ENCODE measurements around the gene FARP1.

The FARP1 gene

GRCh38 chr13:98201189-98201588 lies 58.3 kb downstream of the FARP1 start:
- DNase-seq (ENCODE audit: low spot score), result no peak

GRCh38 chr13:98201984-98202383 lies 59.1 kb downstream of the FARP1 start:
- DNase-seq (ENCODE audit: low spot score), result no peak

- no peak for DNase-seq (ENCODE audit: low spot score)
Observed at GRCh38 chr13:98203646-98204326, 60.9 kb downstream of the FARP1 start.

GRCh38 chr13:98204546-98204945 lies 61.7 kb downstream of the FARP1 start:
- DNase-seq (ENCODE audit: low spot score), result no peak

- no peak for DNase-seq (ENCODE audit: low spot score)
Observed at GRCh38 chr13:98206946-98207345, 64.1 kb downstream of the FARP1 start.

- DNase-seq (ENCODE audit: low spot score), result no peak
Observed at GRCh38 chr13:98207416-98207815, 64.5 kb downstream of the FARP1 start.

GRCh38 chr13:98208606-98209005 lies 65.7 kb downstream of the FARP1 start:
- no peak for DNase-seq (ENCODE audit: low spot score)

GRCh38 chr13:98212763-98213162 lies 69.9 kb downstream of the FARP1 start:
- DNase-seq (ENCODE audit: low spot score), result no peak

- DNase-seq (ENCODE audit: low spot score), result no peak
Observed at GRCh38 chr13:98213354-98213753, 70.5 kb downstream of the FARP1 start.

- no peak for DNase-seq (ENCODE audit: low spot score)
Observed at GRCh38 chr13:98214008-98214643, 71.2 kb downstream of the FARP1 start.

- no peak for DNase-seq (ENCODE audit: low spot score)
Observed at GRCh38 chr13:98214707-98215106, 71.8 kb downstream of the FARP1 start.

GRCh38 chr13:98215508-98215907 lies 72.6 kb downstream of the FARP1 start:
- DNase-seq (ENCODE audit: low spot score), result no peak

- no peak for DNase-seq (ENCODE audit: low spot score)
Observed at GRCh38 chr13:98216135-98216565, 73.3 kb downstream of the FARP1 start.

GRCh38 chr13:98216711-98217285 lies 73.9 kb downstream of the FARP1 start:
- DNase-seq (ENCODE audit: low spot score), result no peak

GRCh38 chr13:98217597-98217996 lies 74.7 kb downstream of the FARP1 start:
- no peak for DNase-seq (ENCODE audit: low spot score)

- DNase-seq (ENCODE audit: low spot score), result no peak
Observed at GRCh38 chr13:98219685-98220084, 76.8 kb downstream of the FARP1 start.

- DNase-seq (ENCODE audit: low spot score), result no peak
Observed at GRCh38 chr13:98220271-98220791, 77.4 kb downstream of the FARP1 start.

- DNase-seq (ENCODE audit: low spot score), result no peak
Observed at GRCh38 chr13:98221234-98221633, 78.3 kb downstream of the FARP1 start.

GRCh38 chr13:98222081-98222554 lies 79.2 kb downstream of the FARP1 start:
- peak; percentile 13 for DNase-seq (ENCODE audit: low spot score)

GRCh38 chr13:98222816-98223215 lies 79.9 kb downstream of the FARP1 start:
- no peak for DNase-seq (ENCODE audit: low spot score)

- DNase-seq (ENCODE audit: low spot score), result no peak
Observed at GRCh38 chr13:98223741-98224140, 80.8 kb downstream of the FARP1 start.

GRCh38 chr13:98224557-98224956 lies 81.7 kb downstream of the FARP1 start:
- DNase-seq (ENCODE audit: low spot score), result no peak

All from SW480 (cell line).